ENCODE measurements around the gene NSUN2. TPM values are rescaled to one million over a fixed set of nuclear protein-coding genes. Genes with fewer than 3 reads are reported as not detected.

Gene NSUN2
- total and polyA plus RNA-seq, 12 donors = 21.3 to 66.8 (median 40.2) TPM

GRCh38 chr5:6667648-6668047 is 34.8 kb upstream of the NSUN2 start:
- no peak for TF ChIP-seq POLR2A (IDR thresholded peaks at IDR 0.05)
- no peak for TF ChIP-seq CTCF (IDR thresholded peaks at IDR 0.05)
- Histone ChIP-seq H3K27ac (no peak overlapping the region), H3K36me3 (replicated peaks in 1 of 2) (no peaks in the 10 kb centered on the region), H3K4me1 (replicated peaks in 1 of 2) (no peaks in the 10 kb centered on the region), H3K4me3 (no peak overlapping the region), H3K27me3 (no peaks in the 10 kb centered on the region), H3K9me3 (replicated peaks in 1 of 3) (no peaks in the 10 kb centered on the region)
- WGBS, 4 donors = 91 to 97% (median 94%) methylated on average over 5 of the region's 5 CpGs
- no peak for DNase-seq
- intact Hi-C loops (cut with DNase I) = no loop called here

- DNase-seq = no peak
- no peak overlapping the region for H3K4me3 ChIP-seq
- no peaks in the 10 kb centered on the region for H3K4me1 ChIP-seq (replicated peaks in 1 of 2)
- TF ChIP-seq CTCF (IDR thresholded peaks at IDR 0.05) (no peak), POLR2A (IDR thresholded peaks at IDR 0.05) (no peak)
- no peaks in the 10 kb centered on the region for H3K9me3 ChIP-seq (replicated peaks in 1 of 3)
- WGBS, 4 donors = 90 to 99% (median 96%) methylated on average over 9 to 15 of the region's 15 CpGs
- intact Hi-C loops (cut with DNase I) = no loop called here
- no peaks in the 10 kb centered on the region for H3K36me3 ChIP-seq (replicated peaks in 1 of 2)
- no peak overlapping the region for H3K27ac ChIP-seq
- no peaks in the 10 kb centered on the region for H3K27me3 ChIP-seq
Measured at GRCh38 chr5:6666762-6667161, 33.9 kb upstream of the NSUN2 start.

- TF ChIP-seq POLR2A (IDR thresholded peaks at IDR 0.05) = no peak
- TF ChIP-seq CTCF (IDR thresholded peaks at IDR 0.05) = no peak
- Histone ChIP-seq H3K36me3 (replicated peaks in 1 of 2) (no peaks in the 10 kb centered on the region), H3K27ac (no peak overlapping the region), H3K27me3 (no peaks in the 10 kb centered on the region), H3K4me3 (no peak overlapping the region), H3K4me1 (replicated peaks in 1 of 2) (no peaks in the 10 kb centered on the region), H3K9me3 (replicated peaks in 1 of 3) (peaks cover 0 to 11% (median 0%) of the 10 kb centered on the region in 3 donors)
- no peak for DNase-seq
- 89 to 99% (median 97%) methylated on average over 3 of the region's 3 CpGs for WGBS, 4 donors
- intact Hi-C loops (cut with DNase I) = no loop called here
Measured at GRCh38 chr5:6660688-6661087, 27.8 kb upstream of the NSUN2 start.

GRCh38 chr5:6659941-6660684 is 27.3 kb upstream of the NSUN2 start:
- intact Hi-C loops (cut with DNase I) = no loop called here
- H3K27me3 ChIP-seq = no peaks in the 10 kb centered on the region
- no peak for TF ChIP-seq CTCF (IDR thresholded peaks at IDR 0.05)
- no peak for TF ChIP-seq POLR2A (IDR thresholded peaks at IDR 0.05)
- H3K9me3 ChIP-seq (replicated peaks in 1 of 3) = peaks cover 0 to 11% (median 0%) of the 10 kb centered on the region in 3 donors
- no peaks in the 10 kb centered on the region for H3K36me3 ChIP-seq (replicated peaks in 1 of 2)
- no peaks in the 10 kb centered on the region for H3K4me1 ChIP-seq (replicated peaks in 1 of 2)
- no peak overlapping the region for H3K27ac ChIP-seq
- DNase-seq = no peak
- WGBS, 4 donors = 91 to 96% (median 93%) methylated on average over 13 of the region's 13 CpGs
- no peak overlapping the region for H3K4me3 ChIP-seq

Data from adrenal gland (tissue), 12 donors.